DOHH2 (cell line): ENCODE data around the gene NUMB.

Experiments used
- H3F3A ChIP-seq: fragments of 200-600 bp; sonication (generic), shearing (Covaris generic); 2 replicates; pipeline ENCODE4 v1.6.0; 2016; ENCODE audit warnings: antibody characterized with exemption, mild to moderate bottlenecking; ENCODE audit not compliant: control insufficient read depth, insufficient read depth
- H3K27ac ChIP-seq: fragments of 200-600 bp; sonication (generic); 2 replicates; pipeline ENCODE4 v1.5.1; 2014; ENCODE audit warnings: low read depth, mild to moderate bottlenecking, low read length, moderate library complexity
- H3K27me3 ChIP-seq: fragments of 200-600 bp; sonication (generic); 2 replicates; pipeline ENCODE4 v1.6.1; 2014; ENCODE audit warnings: mild to moderate bottlenecking, low read length, mixed read lengths; ENCODE audit not compliant: control insufficient read depth
- H3K36me3 ChIP-seq: fragments of 200-600 bp; sonication (generic); 2 replicates; pipeline ENCODE4 v1.6.1; 2014; ENCODE audit warnings: mild to moderate bottlenecking, low read length, moderate library complexity, mixed read lengths; ENCODE audit not compliant: control insufficient read depth
- H3K4me1 ChIP-seq: fragments of 200-600 bp; sonication (generic); 2 replicates; pipeline ENCODE4 v1.6.1; 2014; ENCODE audit warnings: mild to moderate bottlenecking, low read length, mixed read lengths; ENCODE audit not compliant: control insufficient read depth
- H3K4me2 ChIP-seq: fragments of 200-600 bp; sonication (generic); 2 replicates; pipeline ENCODE4 v1.6.0; 2014; ENCODE audit warnings: mild to moderate bottlenecking, low read length, moderate library complexity
- H3K4me3 ChIP-seq: fragments of 200-600 bp; sonication (generic); 2 replicates; pipeline ENCODE4 v1.5.1; 2014; ENCODE audit warnings: mild to moderate bottlenecking, low read length, mixed read lengths
- H3K79me2 ChIP-seq: fragments of 200-600 bp; sonication (generic); 2 replicates; pipeline ENCODE4 v1.6.1; 2014; ENCODE audit warnings: mild to moderate bottlenecking, low read length, mixed read lengths; ENCODE audit not compliant: control insufficient read depth
- H3K9me2 ChIP-seq: fragments of 200-600 bp; sonication (generic); replicated peaks from 2 replicates; pipeline ENCODE4 v1.6.1; 2014; ENCODE audit warnings: mild to moderate bottlenecking, low read length, mixed read lengths; ENCODE audit not compliant: control insufficient read depth
- H3K9me3 ChIP-seq: fragments of 200-600 bp; sonication (generic); 2 replicates; pipeline ENCODE4 v1.6.1; 2014; ENCODE audit warnings: antibody characterized with exemption, low read length, mixed read lengths; ENCODE audit not compliant: control insufficient read depth, insufficient read depth
- H4K20me1 ChIP-seq: fragments of 200-600 bp; sonication (generic); 2 replicates; pipeline ENCODE4 v1.6.0; 2014; ENCODE audit warnings: low read depth, mild to moderate bottlenecking, antibody characterized with exemption, low read length, moderate library complexity; ENCODE audit not compliant: control insufficient read depth, insufficient read depth
- CTCF ChIP-seq: fragments of 200-600 bp; sonication (generic); IDR thresholded peaks from one replicate; pipeline ENCODE4 v1.5.1; 2014; ENCODE audit warnings: antibody characterized with exemption, mild to moderate bottlenecking, low read depth, low read length; ENCODE audit not compliant: poor library complexity, severe bottlenecking
- EZH2phosphoT487 ChIP-seq: fragments of 200-600 bp; sonication (generic); IDR thresholded peaks from 2 replicates; pipeline ENCODE4 v1.6.1; 2017; ENCODE audit warnings: borderline replicate concordance, mild to moderate bottlenecking, antibody characterized with exemption, low read length, moderate library complexity, mixed read lengths

The NUMB gene

GRCh38 chr14:73236157-73236556 is 222.2 kb downstream of the NUMB start:
- Histone ChIP-seq H3K79me2 (no peaks in the 10 kb centered on the region), H3K36me3 (no peaks in the 10 kb centered on the region), H3K9me2 (no peaks in the 10 kb centered on the region), H3K4me3 (no peak overlapping the region), H4K20me1 (no peaks in the 10 kb centered on the region), H3F3A (no peaks in the 10 kb centered on the region), H3K9me3 (no peaks in the 10 kb centered on the region), H3K27me3 (peaks cover 87% of the 10 kb centered on the region), H3K27ac (no peak overlapping the region), H3K4me1 (peaks cover 35% of the 10 kb centered on the region), H3K4me2 (no peak overlapping the region)
- no peak for TF ChIP-seq EZH2phosphoT487
- no peak for TF ChIP-seq CTCF

- Histone ChIP-seq H3K27me3 (peaks cover 82% of the 10 kb centered on the region), H3K36me3 (no peaks in the 10 kb centered on the region), H3F3A (no peaks in the 10 kb centered on the region), H4K20me1 (no peaks in the 10 kb centered on the region), H3K4me2 (no peak overlapping the region), H3K4me1 (peaks cover 30% of the 10 kb centered on the region), H3K4me3 (no peak overlapping the region), H3K79me2 (no peaks in the 10 kb centered on the region), H3K9me2 (no peaks in the 10 kb centered on the region), H3K27ac (no peak overlapping the region), H3K9me3 (no peaks in the 10 kb centered on the region)
- TF ChIP-seq CTCF (no peak), EZH2phosphoT487 (no peak)
Observed at GRCh38 chr14:73235531-73236155, 222.7 kb downstream of the NUMB start.

- Histone ChIP-seq H3K36me3 (no peaks in the 10 kb centered on the region), H3K9me2 (no peaks in the 10 kb centered on the region), H3F3A (no peaks in the 10 kb centered on the region), H3K4me2 (no peak overlapping the region), H3K27ac (no peak overlapping the region), H4K20me1 (no peaks in the 10 kb centered on the region), H3K4me1 (peaks cover 27% of the 10 kb centered on the region), H3K27me3 (peaks cover 77% of the 10 kb centered on the region), H3K9me3 (no peaks in the 10 kb centered on the region), H3K79me2 (no peaks in the 10 kb centered on the region), H3K4me3 (no peak overlapping the region)
- no peak for TF ChIP-seq EZH2phosphoT487
Observed at GRCh38 chr14:73234586-73235394, 223.6 kb downstream of the NUMB start.

- no peaks in the 10 kb centered on the region for H3F3A ChIP-seq
- H4K20me1 ChIP-seq, result no peaks in the 10 kb centered on the region
- peaks cover 70% of the 10 kb centered on the region for H3K27me3 ChIP-seq
- no peaks in the 10 kb centered on the region for H3K9me2 ChIP-seq
- no peak overlapping the region for H3K27ac ChIP-seq
- no peak overlapping the region for H3K4me2 ChIP-seq
- H3K36me3 ChIP-seq, result no peaks in the 10 kb centered on the region
- no peaks in the 10 kb centered on the region for H3K79me2 ChIP-seq
- peaks cover 27% of the 10 kb centered on the region for H3K4me1 ChIP-seq
- TF ChIP-seq EZH2phosphoT487 (no peak), CTCF (no peak)
- no peaks in the 10 kb centered on the region for H3K9me3 ChIP-seq
- no peak overlapping the region for H3K4me3 ChIP-seq
Observed at GRCh38 chr14:73234029-73234428, 224.3 kb downstream of the NUMB start.
